Neural cell (in vitro differentiated cells): ENCODE results near the gene PDCD7. TPM values are rescaled to one million over a fixed set of nuclear protein-coding genes. Genes with fewer than 3 reads are reported as not detected.

Experiments used
- polyA plus RNA-seq: library from polyadenylated mRNA; depleted of rRNA; stranded (reverse); fragments of >200 nt; gene quantifications from 2 replicates; pipeline ENCODE4 v1.2.3, GENCODE V29; 2014
- small RNA-seq, 3 experiments: library from RNA; depleted of rRNA; stranded (forward); fragments of <200 nt; gene quantifications; one replicate each; pipeline ENCODE3, GENCODE V24; 2012

The PDCD7 gene
- polyA plus RNA-seq, 1 donor from 2014 or later, result 46.8 TPM

Small RNA genes within 50 kb of the gene (small RNA-seq; reads per million reads assigned to genes)
- gene AC013553.1, result 0 reads per million in 3 experiments

Other genes with a start within 250 kb of the PDCD7 start
- 7.0 and 7.2 TPM in 2 replicates for gene ANKDD1A, start 221.9 kb downstream of the PDCD7 start, polyA plus RNA-seq
- 67.6 and 67.7 TPM in 2 replicates for gene SPG21, start 143.9 kb downstream of the PDCD7 start, polyA plus RNA-seq
- gene MTFMT, start 104.2 kb downstream of the PDCD7 start, polyA plus RNA-seq, result 14.4 and 21.3 TPM in 2 replicates
- gene SLC51B, start 88.4 kb downstream of the PDCD7 start, polyA plus RNA-seq, result not detected in 2 replicates
- not detected in 2 replicates for gene RASL12, start 65.8 kb downstream of the PDCD7 start, polyA plus RNA-seq
- gene KBTBD13, start 57.1 kb downstream of the PDCD7 start, polyA plus RNA-seq, result not detected in 2 replicates
- 10.3 TPM in 2 replicates for gene UBAP1L, start 18.6 kb downstream of the PDCD7 start, polyA plus RNA-seq
- 44.9 and 51.3 TPM in 2 replicates for gene CLPX, start 51.5 kb upstream of the PDCD7 start, polyA plus RNA-seq
- 1.4 and 1.6 TPM in 2 replicates for gene CILP, start 77.7 kb upstream of the PDCD7 start, polyA plus RNA-seq
- gene PARP16, start 153.1 kb upstream of the PDCD7 start, polyA plus RNA-seq, result 17.0 and 19.8 TPM in 2 replicates
- not detected in 2 replicates for gene RNU5A-1, start 162.2 kb upstream of the PDCD7 start, polyA plus RNA-seq
- not detected in 2 replicates for gene RNU5B-1, start 170.9 kb upstream of the PDCD7 start, polyA plus RNA-seq
- gene IGDCC3, start 244.2 kb upstream of the PDCD7 start, polyA plus RNA-seq, result 14.4 and 18.8 TPM in 2 replicates